Central memory CD8-positive, alpha-beta T cell (primary cell): ENCODE results near the gene PIP5KL1.

Experiments
- ATAC-seq: fragments of 150-1000 bp; cut with Tn5 transposase; replicated peaks from 2 replicates; pipeline ENCODE4 v1.10.0; 2022; ENCODE audit warnings: mild to moderate bottlenecking, moderate FRiP score, moderate number of reproducible peaks; ENCODE audit not compliant: poor library complexity, severe bottlenecking; ENCODE audit errors: extremely low read depth
- DNase-seq, 2 donors: peaks; one replicate each; pipeline ENCODE4 v3.0.0; 2021; ENCODE audit warnings: low spot score in 2 of 2
- H3K27ac Mint-ChIP-seq: one replicate; pipeline ENCODE4 v1.8.0; 2022; ENCODE audit warnings: low read depth, mild to moderate bottlenecking, moderate library complexity, mixed read lengths
- H3K27me3 Mint-ChIP-seq: one replicate; pipeline ENCODE4 v1.8.0; 2022; ENCODE audit warnings: mixed read lengths
- H3K36me3 Mint-ChIP-seq: one replicate; pipeline ENCODE4 v1.8.0; 2022; ENCODE audit warnings: mild to moderate bottlenecking, moderate library complexity, mixed read lengths; ENCODE audit not compliant: insufficient read depth
- H3K4me1 Mint-ChIP-seq: one replicate; pipeline ENCODE4 v1.8.0; 2022; ENCODE audit warnings: mixed read lengths
- H3K4me3 Mint-ChIP-seq: one replicate; pipeline ENCODE4 v1.8.0; 2022; ENCODE audit warnings: mild to moderate bottlenecking, moderate library complexity, mixed read lengths
- H3K9me3 Mint-ChIP-seq: one replicate; pipeline ENCODE4 v1.8.0; 2022; ENCODE audit warnings: mixed read lengths

Gene PIP5KL1

GRCh38 chr9:127974001-127974768 lies 43.6 kb upstream of the PIP5KL1 start:
- Mint-ChIP-seq H3K4me3 (peak overlapping the region; percentile 94), H3K36me3 (peaks cover 35% of the 10 kb centered on the region), H3K4me1 (peaks cover 87% of the 10 kb centered on the region), H3K27me3 (no peaks in the 10 kb centered on the region), H3K27ac (peak overlapping the region; percentile 94), H3K9me3 (no peaks in the 10 kb centered on the region)
- ATAC-seq (no peak), DNase-seq (no peak)

- Mint-ChIP-seq H3K9me3 (no peaks in the 10 kb centered on the region), H3K36me3 (peaks cover 36% of the 10 kb centered on the region), H3K4me3 (peak overlapping the region; percentile 94), H3K27me3 (no peaks in the 10 kb centered on the region), H3K27ac (peak overlapping the region; percentile 98), H3K4me1 (peaks cover 88% of the 10 kb centered on the region)
- ATAC-seq (no peak), DNase-seq (no peak)
These were observed 42.8 kb upstream of the PIP5KL1 start for GRCh38 chr9:127973169-127974000.

- peak overlapping the region; percentile 98 for H3K27ac Mint-ChIP-seq
- H3K27me3 Mint-ChIP-seq: no peaks in the 10 kb centered on the region
- ATAC-seq (no peak), DNase-seq (no peak)
- peaks cover 36% of the 10 kb centered on the region for H3K36me3 Mint-ChIP-seq
- H3K4me1 Mint-ChIP-seq: peaks cover 95% of the 10 kb centered on the region
- no peaks in the 10 kb centered on the region for H3K9me3 Mint-ChIP-seq
- peak overlapping the region; percentile 94 for H3K4me3 Mint-ChIP-seq
These were observed 41.8 kb upstream of the PIP5KL1 start for GRCh38 chr9:127972236-127972871.

- ATAC-seq (peak; percentile 41), DNase-seq (peak in 1 of 2 donors; percentile 44)
- Mint-ChIP-seq H3K36me3 (peaks cover 38% of the 10 kb centered on the region), H3K27me3 (no peaks in the 10 kb centered on the region), H3K9me3 (no peaks in the 10 kb centered on the region), H3K4me3 (peak overlapping the region; percentile 94), H3K27ac (peak overlapping the region; percentile 98), H3K4me1 (peaks cover 94% of the 10 kb centered on the region)
These were observed 41.0 kb upstream of the PIP5KL1 start for GRCh38 chr9:127971357-127972235.

- H3K4me3 Mint-ChIP-seq: peak overlapping the region; percentile 94
- ATAC-seq: peak; percentile 73
- peak; percentile 43 to 60 for DNase-seq
- peaks cover 88% of the 10 kb centered on the region for H3K4me1 Mint-ChIP-seq
- H3K27ac Mint-ChIP-seq: peak overlapping the region; percentile 98
- H3K27me3 Mint-ChIP-seq: no peaks in the 10 kb centered on the region
- no peaks in the 10 kb centered on the region for H3K9me3 Mint-ChIP-seq
- H3K36me3 Mint-ChIP-seq: peaks cover 35% of the 10 kb centered on the region
These were observed 40.1 kb upstream of the PIP5KL1 start for GRCh38 chr9:127970401-127971313.

GRCh38 chr9:127968700-127969383 lies 38.3 kb upstream of the PIP5KL1 start:
- no peaks in the 10 kb centered on the region for H3K27me3 Mint-ChIP-seq
- no peaks in the 10 kb centered on the region for H3K9me3 Mint-ChIP-seq
- H3K4me3 Mint-ChIP-seq: peak overlapping the region; percentile 94
- H3K27ac Mint-ChIP-seq: peak overlapping the region; percentile 98
- DNase-seq: no peak
- ATAC-seq: no peak
- peaks cover 32% of the 10 kb centered on the region for H3K36me3 Mint-ChIP-seq
- peaks cover 85% of the 10 kb centered on the region for H3K4me1 Mint-ChIP-seq

GRCh38 chr9:127968042-127968441 lies 37.5 kb upstream of the PIP5KL1 start:
- Mint-ChIP-seq H3K4me3 (peak overlapping the region; percentile 94), H3K4me1 (peaks cover 90% of the 10 kb centered on the region), H3K36me3 (peaks cover 32% of the 10 kb centered on the region), H3K9me3 (no peaks in the 10 kb centered on the region), H3K27me3 (no peaks in the 10 kb centered on the region), H3K27ac (peak overlapping the region; percentile 98)
- DNase-seq (no peak), ATAC-seq (no peak)

GRCh38 chr9:127967151-127967809 lies 36.7 kb upstream of the PIP5KL1 start:
- Mint-ChIP-seq H3K4me1 (peaks cover 90% of the 10 kb centered on the region), H3K27ac (peak overlapping the region; percentile 98), H3K4me3 (peak overlapping the region; percentile 94), H3K9me3 (no peaks in the 10 kb centered on the region), H3K27me3 (no peaks in the 10 kb centered on the region), H3K36me3 (peaks cover 31% of the 10 kb centered on the region)
- DNase-seq (no peak), ATAC-seq (no peak)

GRCh38 chr9:127966416-127967150 lies 36.0 kb upstream of the PIP5KL1 start:
- DNase-seq (no peak), ATAC-seq (no peak)
- Mint-ChIP-seq H3K4me1 (peaks cover 90% of the 10 kb centered on the region), H3K27me3 (no peaks in the 10 kb centered on the region), H3K27ac (peak overlapping the region; percentile 98), H3K9me3 (no peaks in the 10 kb centered on the region), H3K4me3 (peak overlapping the region; percentile 29), H3K36me3 (peaks cover 35% of the 10 kb centered on the region)

GRCh38 chr9:127965953-127966352 lies 35.4 kb upstream of the PIP5KL1 start:
- Mint-ChIP-seq H3K9me3 (no peaks in the 10 kb centered on the region), H3K27ac (peak overlapping the region; percentile 59), H3K27me3 (no peaks in the 10 kb centered on the region), H3K36me3 (peaks cover 37% of the 10 kb centered on the region), H3K4me1 (peaks cover 90% of the 10 kb centered on the region), H3K4me3 (peak overlapping the region; percentile 23)
- DNase-seq (no peak), ATAC-seq (no peak)
